Stomach (tissue), 4 donors: Measurements from ENCODE around the gene HCN2.
"Not testable (repeated sequence)": the region's sequence is repeated elsewhere in the genome, so short reads cannot be mapped to it uniquely, and the experiment has no call there.

Experiments
- CTCF ChIP-seq, 7 experiments: fragments of 450-650 bp in 4 of 7; fragments of 200-600 bp in 3 of 7; sonication (generic) in 3 of 7; IDR thresholded peaks; one replicate each; pipeline ENCODE4 v1.5.1; 2016 to 2019; ENCODE audit warnings: antibody characterized with exemption in 7 of 7, control low read depth in 2 of 7, mild to moderate bottlenecking in 1 of 7
- POLR2A ChIP-seq, 4 donors: fragments of 450-650 bp; IDR thresholded peaks; one replicate each; pipeline ENCODE4 v1.6.1; 2016; ENCODE audit warnings: antibody characterized with exemption in 4 of 4, control low read depth in 2 of 4, mild to moderate bottlenecking in 1 of 4, moderate library complexity in 1 of 4

- TF ChIP-seq CTCF, POLR2A (IDR thresholded peaks at IDR 0.05): not testable (repeated sequence)
Observed at GRCh38 chr19:629515-629914, 39.8 kb downstream of the HCN2 start.
